CD14-positive monocyte (primary cell): ENCODE measurements around the gene SF3B3. TPM values are rescaled to one million over a fixed set of nuclear protein-coding genes. Genes with fewer than 3 reads are reported as not detected.

ENCODE experiments used
- DNase-seq, 3 donors: peaks; one replicate each; pipeline ENCODE4 v3.0.0-alpha.2; 2011 to 2022
- H2AFZ ChIP-seq: 2 replicates; pipeline ENCODE4 v1.6.0; 2012; ENCODE audit warnings: mild to moderate bottlenecking, low read depth, low read length, inconsistent platforms; ENCODE audit not compliant: insufficient read depth, poor library complexity, severe bottlenecking
- H3K27ac ChIP-seq, 2 donors: 1 replicate in 1 of 2; 2 replicates in 1 of 2; pipeline ENCODE4 v1.5.1; 2012 to 2013; ENCODE audit warnings: low read length in 2 of 2, control low read depth in 1 of 2, inconsistent platforms in 1 of 2, low read depth in 1 of 2, mild to moderate bottlenecking in 1 of 2
- H3K27me3 ChIP-seq, 2 donors: one replicate each; pipeline versions ENCODE4 v1.6.0 to v1.6.1; 2011 to 2013; ENCODE audit warnings: low read length in 2 of 2; ENCODE audit not compliant: control insufficient read depth in 2 of 2, insufficient read depth in 2 of 2
- H3K36me3 ChIP-seq, 2 donors: replicated peaks in 1 of 2; 1 replicate in 1 of 2; 2 replicates in 1 of 2; pipeline versions ENCODE4 v1.5.1 to v1.6.1; 2012 to 2013; ENCODE audit warnings: low read length in 2 of 2, control low read depth in 1 of 2, inconsistent platforms in 1 of 2, mild to moderate bottlenecking in 1 of 2; ENCODE audit not compliant: insufficient read depth in 2 of 2, control insufficient read depth in 1 of 2
- H3K4me1 ChIP-seq, 2 donors: 1 replicate in 1 of 2; 2 replicates in 1 of 2; pipeline versions ENCODE4 v1.5.1 to v1.6.1; 2012 to 2013; ENCODE audit warnings: low read length in 2 of 2, control low read depth in 1 of 2, inconsistent platforms in 1 of 2, mild to moderate bottlenecking in 1 of 2, moderate library complexity in 1 of 2; ENCODE audit not compliant: insufficient read depth in 2 of 2, control insufficient read depth in 1 of 2
- H3K4me2 ChIP-seq: replicated peaks from 2 replicates; pipeline ENCODE3; 2012; ENCODE audit warnings: low read length, moderate library complexity, mild to moderate bottlenecking; ENCODE audit not compliant: poor library complexity, severe bottlenecking; ENCODE audit errors: extremely low read depth
- H3K4me3 ChIP-seq, 3 experiments: fragments of 200-600 bp in 1 of 3; sonication (generic) in 1 of 3; replicated peaks in 1 of 3; 1 replicate in 2 of 3; 2 replicates in 1 of 3; pipeline ENCODE4 v1.5.1; 2011 to 2013; ENCODE audit warnings: low read length in 3 of 3, mild to moderate bottlenecking in 3 of 3, control low read depth in 2 of 3, low read depth in 2 of 3, inconsistent platforms in 1 of 3, moderate library complexity in 1 of 3
- H3K79me2 ChIP-seq: 2 replicates; pipeline ENCODE4 v1.6.0; 2012; ENCODE audit warnings: mild to moderate bottlenecking, control low read depth, inconsistent platforms, low read length, moderate library complexity; ENCODE audit not compliant: insufficient read depth
- H3K9ac ChIP-seq: 2 replicates; pipeline ENCODE4 v1.6.0; 2017; ENCODE audit warnings: low read length, mild to moderate bottlenecking; ENCODE audit not compliant: insufficient read depth, poor library complexity, severe bottlenecking
- H3K9me3 ChIP-seq, 2 donors: replicated peaks in 1 of 2; 1 replicate in 1 of 2; 2 replicates in 1 of 2; pipeline versions ENCODE4 v1.5.1 to v1.6.1; 2012 to 2013; ENCODE audit warnings: low read length in 2 of 2, control low read depth in 1 of 2; ENCODE audit not compliant: control insufficient read depth in 1 of 2, insufficient read depth in 1 of 2
- H4K20me1 ChIP-seq: 2 replicates; pipeline ENCODE4 v1.6.0; 2012; ENCODE audit warnings: mild to moderate bottlenecking, low read length, control low read depth, moderate library complexity; ENCODE audit not compliant: insufficient read depth
- H3K27ac Mint-ChIP-seq, 7 donors: one replicate each; pipeline ENCODE4 v1.8.0; 2020; ENCODE audit warnings: mild to moderate bottlenecking in 7 of 7, mixed read lengths in 7 of 7, moderate library complexity in 6 of 7, inconsistent platforms in 2 of 7
- H3K27me3 Mint-ChIP-seq, 3 donors: one replicate each; pipeline ENCODE4 v1.8.0; 2021 to 2022; ENCODE audit warnings: low read depth in 3 of 3, mild to moderate bottlenecking in 3 of 3, mixed read lengths in 3 of 3, moderate library complexity in 3 of 3, inconsistent platforms in 1 of 3
- H3K36me3 Mint-ChIP-seq, 2 donors: one replicate each; pipeline ENCODE4 v1.8.0; 2020; ENCODE audit warnings: mixed read lengths in 2 of 2, inconsistent platforms in 1 of 2, mild to moderate bottlenecking in 1 of 2
- H3K4me1 Mint-ChIP-seq: one replicate; pipeline ENCODE4 v1.8.0; 2020; ENCODE audit warnings: mild to moderate bottlenecking, mixed read lengths
- H3K4me3 Mint-ChIP-seq, 2 donors: one replicate each; pipeline ENCODE4 v1.8.0; 2020; ENCODE audit warnings: mild to moderate bottlenecking in 2 of 2, mixed read lengths in 2 of 2, moderate library complexity in 1 of 2
- H3K9me3 Mint-ChIP-seq, 7 donors: one replicate each; pipeline ENCODE4 v1.8.0; 2020 to 2022; ENCODE audit warnings: mixed read lengths in 7 of 7, mild to moderate bottlenecking in 6 of 7, moderate library complexity in 6 of 7, inconsistent platforms in 2 of 7
- WGBS: methylation state at CpG from one replicate; pipeline ENCODE4 v1.1.5; 2013; ENCODE audit warnings: missing lambda C conversion rate; ENCODE audit not compliant: insufficient coverage; 5-methylcytosine and 5-hydroxymethylcytosine counted together
- intact Hi-C, 2 donors: fragments of 100-400 bp; cut with micrococcal nuclease; formaldehyde crosslinking; loops; one replicate each; pipeline versions ENCODE4 v1.15.0 to v1.15.1; 2023
- polyA plus RNA-seq, 3 donors: library from polyadenylated mRNA; depleted of rRNA in 1 of 3; unstranded in 2 of 3; stranded (reverse) in 1 of 3; fragments of 300-500 nt in 2 of 3; fragments of >200 nt in 1 of 3; fragmentation: Illumina TruSeq in 2 of 3; gene quantifications; 1 replicate in 2 of 3; 2 replicates in 1 of 3; pipeline ENCODE4 v1.2.3, GENCODE V29; 2012 to 2021
- TF ChIP-seq, protein P1 (sequence below): fragments of 200-600 bp; IDR thresholded peaks from one replicate; pipeline ENCODE4 v1.8.0; 2022; ENCODE audit warnings: antibody characterized with exemption, mild to moderate bottlenecking

SF3B3 gene
- polyA plus RNA-seq, 3 donors = 34.2 to 52.3 (median 42.1) TPM

DNA sequence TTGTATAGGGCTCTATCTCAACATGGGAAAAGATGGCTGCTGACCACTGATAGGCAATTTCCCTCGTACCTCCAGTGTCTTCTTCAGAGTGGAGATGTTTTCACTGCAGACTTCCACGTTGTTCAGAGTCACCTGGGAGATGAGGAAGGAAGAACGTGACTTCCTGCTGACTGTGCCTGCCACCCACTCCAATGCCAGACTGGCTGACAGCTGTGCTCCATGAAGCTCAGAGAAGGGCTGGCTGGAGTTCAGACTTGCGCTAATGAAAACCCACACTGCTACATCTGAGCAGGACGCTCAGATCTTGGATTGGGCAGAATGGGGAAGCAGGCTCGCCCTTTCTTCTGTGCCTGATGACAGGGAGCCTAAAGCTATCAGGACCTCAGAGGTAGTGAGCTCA lies 33.4 kb upstream of the SF3B3 start:
- H3K36me3 ChIP-seq = peaks cover 67 to 88% of the 10 kb centered on the region in 2 donors
- Mint-ChIP-seq H3K36me3 (peaks cover 48 to 93% of the 10 kb centered on the region in 2 donors), H3K27me3 (no peaks in the 10 kb centered on the region), H3K27ac (peak overlapping the region in 1 of 7 donors; percentile 58), H3K4me3 (no peak overlapping the region), H3K9me3 (no peaks in the 10 kb centered on the region), H3K4me1 (no peaks in the 10 kb centered on the region)
- no peak overlapping the region for H3K27ac ChIP-seq
- H3K4me3 ChIP-seq = no peak overlapping the region
- 23% methylated on average over 2 of the region's 6 CpGs for WGBS
- no peak overlapping the region for H3K4me2 ChIP-seq
- TF ChIP-seq, protein P1, sequence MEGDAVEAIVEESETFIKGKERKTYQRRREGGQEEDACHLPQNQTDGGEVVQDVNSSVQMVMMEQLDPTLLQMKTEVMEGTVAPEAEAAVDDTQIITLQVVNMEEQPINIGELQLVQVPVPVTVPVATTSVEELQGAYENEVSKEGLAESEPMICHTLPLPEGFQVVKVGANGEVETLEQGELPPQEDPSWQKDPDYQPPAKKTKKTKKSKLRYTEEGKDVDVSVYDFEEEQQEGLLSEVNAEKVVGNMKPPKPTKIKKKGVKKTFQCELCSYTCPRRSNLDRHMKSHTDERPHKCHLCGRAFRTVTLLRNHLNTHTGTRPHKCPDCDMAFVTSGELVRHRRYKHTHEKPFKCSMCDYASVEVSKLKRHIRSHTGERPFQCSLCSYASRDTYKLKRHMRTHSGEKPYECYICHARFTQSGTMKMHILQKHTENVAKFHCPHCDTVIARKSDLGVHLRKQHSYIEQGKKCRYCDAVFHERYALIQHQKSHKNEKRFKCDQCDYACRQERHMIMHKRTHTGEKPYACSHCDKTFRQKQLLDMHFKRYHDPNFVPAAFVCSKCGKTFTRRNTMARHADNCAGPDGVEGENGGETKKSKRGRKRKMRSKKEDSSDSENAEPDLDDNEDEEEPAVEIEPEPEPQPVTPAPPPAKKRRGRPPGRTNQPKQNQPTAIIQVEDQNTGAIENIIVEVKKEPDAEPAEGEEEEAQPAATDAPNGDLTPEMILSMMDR = no peak
- H4K20me1 ChIP-seq = no peaks in the 10 kb centered on the region
- no peak overlapping the region for H2AFZ ChIP-seq
- H3K9me3 ChIP-seq = no peaks in the 10 kb centered on the region
- no peaks in the 10 kb centered on the region for H3K4me1 ChIP-seq
- no peaks in the 10 kb centered on the region for H3K79me2 ChIP-seq
- no peak for DNase-seq
- H3K9ac ChIP-seq = no peak overlapping the region
- intact Hi-C loops = no loop called here
- H3K27me3 ChIP-seq = no peaks in the 10 kb centered on the region

DNA sequence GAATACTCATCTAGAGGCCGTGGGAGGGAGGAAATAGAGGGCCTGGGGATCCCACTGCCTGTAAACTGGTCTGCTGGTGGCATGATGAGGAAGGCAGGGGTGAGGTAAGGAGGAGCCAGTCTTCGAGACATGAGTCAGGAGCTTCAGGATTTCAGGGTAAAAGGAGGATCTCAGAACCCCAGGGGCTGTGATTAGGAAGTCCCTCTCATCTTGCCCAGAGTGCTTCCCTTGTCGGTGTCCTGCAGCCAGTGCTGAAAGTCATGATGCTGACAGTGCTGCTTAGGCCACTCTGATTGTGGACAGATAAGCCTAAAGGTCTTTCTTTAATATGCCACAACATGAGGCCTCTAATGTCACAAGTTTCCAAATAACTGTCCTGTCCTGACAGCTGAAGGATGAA lies 29.8 kb upstream of the SF3B3 start:
- 100% methylated on average over 2 of the region's 3 CpGs for WGBS
- no peak for DNase-seq
- H3K27ac Mint-ChIP-seq = peak overlapping the region in 1 of 7 donors; percentile 0
- no peaks in the 10 kb centered on the region for H4K20me1 ChIP-seq
- no peaks in the 10 kb centered on the region for H3K9me3 ChIP-seq
- H3K27ac ChIP-seq = no peak overlapping the region
- H3K36me3 Mint-ChIP-seq = peaks cover 69 to 93% of the 10 kb centered on the region in 2 donors
- H3K27me3 ChIP-seq = no peaks in the 10 kb centered on the region
- no peak overlapping the region for H3K4me2 ChIP-seq
- no peaks in the 10 kb centered on the region for H3K79me2 ChIP-seq
- H3K4me3 Mint-ChIP-seq = no peak overlapping the region
- peaks cover 79 to 95% of the 10 kb centered on the region in 2 donors for H3K36me3 ChIP-seq
- H3K9me3 Mint-ChIP-seq = no peaks in the 10 kb centered on the region
- H3K9ac ChIP-seq = no peak overlapping the region
- no peak overlapping the region for H2AFZ ChIP-seq
- no peaks in the 10 kb centered on the region for H3K4me1 ChIP-seq
- H3K4me1 Mint-ChIP-seq = no peaks in the 10 kb centered on the region
- intact Hi-C loops = no loop called here
- no peaks in the 10 kb centered on the region for H3K27me3 Mint-ChIP-seq
- TF ChIP-seq, protein P1 = no peak
- H3K4me3 ChIP-seq = no peak overlapping the region
